Measurements from ENCODE around the gene TMED6.

DNA sequence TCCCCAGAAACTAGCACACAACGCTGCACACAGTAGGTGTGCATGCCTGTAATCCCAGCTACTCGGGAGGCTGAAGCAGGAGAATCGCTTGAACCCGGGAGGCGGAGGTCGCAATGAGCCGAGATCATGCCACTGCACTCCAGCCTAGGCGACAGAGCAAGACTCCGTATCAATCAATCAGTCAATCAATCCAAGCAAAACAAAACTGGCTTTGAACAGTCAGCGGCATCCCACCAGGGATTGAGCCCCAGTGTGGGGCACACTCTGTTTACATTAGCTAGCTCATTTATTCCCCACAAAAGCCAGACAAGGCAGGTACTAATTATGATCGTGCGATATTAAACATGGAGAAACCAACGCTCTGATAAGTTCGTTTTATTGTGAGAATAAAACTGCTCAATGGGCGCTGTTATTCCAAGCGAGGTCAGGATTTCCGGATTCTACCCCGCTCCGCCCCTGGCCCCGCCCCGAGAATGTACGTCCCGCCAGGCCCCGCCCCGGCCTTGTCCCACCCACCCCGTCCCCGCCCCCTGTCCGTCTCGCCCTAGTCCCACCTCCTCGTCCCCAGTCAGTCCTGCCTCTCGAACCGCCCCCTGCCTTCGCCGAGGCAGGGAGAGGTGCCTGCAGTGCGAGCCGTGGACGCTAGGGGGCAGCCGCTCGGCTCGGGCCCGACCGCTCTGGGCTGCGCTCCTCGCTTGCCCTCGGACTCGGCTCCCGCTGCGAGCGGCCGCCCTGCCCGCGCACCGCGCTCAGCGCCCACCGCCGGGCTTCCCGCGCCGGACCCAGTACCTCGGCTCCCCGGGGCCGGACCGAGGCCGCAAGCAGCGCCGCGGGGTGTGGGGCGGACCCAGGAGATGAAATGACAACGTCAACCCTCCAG lies 40.7 kb downstream of the TMED6 start, which contains the start of gene VPS4A:
- TF ChIP-seq, protein P1, sequence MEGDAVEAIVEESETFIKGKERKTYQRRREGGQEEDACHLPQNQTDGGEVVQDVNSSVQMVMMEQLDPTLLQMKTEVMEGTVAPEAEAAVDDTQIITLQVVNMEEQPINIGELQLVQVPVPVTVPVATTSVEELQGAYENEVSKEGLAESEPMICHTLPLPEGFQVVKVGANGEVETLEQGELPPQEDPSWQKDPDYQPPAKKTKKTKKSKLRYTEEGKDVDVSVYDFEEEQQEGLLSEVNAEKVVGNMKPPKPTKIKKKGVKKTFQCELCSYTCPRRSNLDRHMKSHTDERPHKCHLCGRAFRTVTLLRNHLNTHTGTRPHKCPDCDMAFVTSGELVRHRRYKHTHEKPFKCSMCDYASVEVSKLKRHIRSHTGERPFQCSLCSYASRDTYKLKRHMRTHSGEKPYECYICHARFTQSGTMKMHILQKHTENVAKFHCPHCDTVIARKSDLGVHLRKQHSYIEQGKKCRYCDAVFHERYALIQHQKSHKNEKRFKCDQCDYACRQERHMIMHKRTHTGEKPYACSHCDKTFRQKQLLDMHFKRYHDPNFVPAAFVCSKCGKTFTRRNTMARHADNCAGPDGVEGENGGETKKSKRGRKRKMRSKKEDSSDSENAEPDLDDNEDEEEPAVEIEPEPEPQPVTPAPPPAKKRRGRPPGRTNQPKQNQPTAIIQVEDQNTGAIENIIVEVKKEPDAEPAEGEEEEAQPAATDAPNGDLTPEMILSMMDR (IDR thresholded peaks at IDR 0.05; ENCODE audit: low read depth, low read length, poor library complexity, severe bottlenecking), result peak; percentile 70
- no peak for TF ChIP-seq EZH2phosphoT487 (IDR thresholded peaks at IDR 0.05; ENCODE audit: borderline replicate concordance, low read length)

Data from DOHH2 (cell line).